ENCODE data around the gene USH1C. TPM values are rescaled to one million over a fixed set of nuclear protein-coding genes. Genes with fewer than 3 reads are reported as not detected.
A peak's percentile ranks its signal among the peaks of the same experiment; 100 is the strongest.

The USH1C gene
- total and polyA plus RNA-seq, 2 of the 4 experiments (the other 2 are of a cell fraction), result not detected

GRCh38 chr11:17449158-17449557 is 95.1 kb downstream of the USH1C start:
- CTCF ChIA-PET, result no interaction called here

More at GRCh38 chr11:17449158-17449557, 95.1 kb downstream of the USH1C start:
- dilution Hi-C loops (cut with HindIII; ENCODE audit: low sequenced_read_pairs, unreplicated experiment), result no loop called here
- H2AK9ac ChIP-seq (replicated peaks; ENCODE audit: low read depth, low read length, poor library complexity), result no peak overlapping the region
- no peak overlapping the region for H4K5ac ChIP-seq (ENCODE audit: low read depth, low read length)
- no peak overlapping the region for H3K4ac ChIP-seq (ENCODE audit: low read depth, low read length)
- H3K23ac ChIP-seq (ENCODE audit: low read depth, low read length), result no peak overlapping the region
- peaks cover 3% of the 10 kb centered on the region for H3K27me3 ChIP-seq (ENCODE audit: control insufficient read depth, insufficient read depth, low read length)
- in situ Hi-C loops (cut with MboI; ENCODE audit: low sequenced_read_pairs), result no loop called here
- POLR2A ChIA-PET (ENCODE audit: unreplicated experiment), result no interaction called here
- BruUV-seq (replicated peaks), result no TSS peak
- H3K9ac ChIP-seq (ENCODE audit: low read depth, low read length), result no peak overlapping the region
- intact Hi-C loops (cut with micrococcal nuclease), result no loop called here
- no peak overlapping the region for H3K4me2 ChIP-seq (ENCODE audit: low read depth, low read length)
- DNase-seq (no peak), ATAC-seq (ENCODE audit: low read depth) (no peak)
- H3K36me3 ChIP-seq (ENCODE audit: control insufficient read depth, insufficient read depth, low read length), result no peaks in the 10 kb centered on the region
- H3K9me3 ChIP-seq (ENCODE audit: control insufficient read depth, insufficient read depth, low read length), result no peaks in the 10 kb centered on the region
- no peak overlapping the region for H4K91ac ChIP-seq (ENCODE audit: insufficient read depth, low read depth, low read length)
- no peaks in the 10 kb centered on the region for H3K79me1 ChIP-seq (ENCODE audit: low read depth in 1 of 2, low read length in 2 of 2)
- H4K8ac ChIP-seq (ENCODE audit: low read depth in 2 of 2, low read length in 2 of 2), result no peak overlapping the region
- H2BK5ac ChIP-seq (ENCODE audit: low read depth, low read length, poor library complexity, severe bottlenecking), result no peak overlapping the region
- TF ChIP-seq POLR2A (IDR thresholded peaks at IDR 0.05; ENCODE audit: low read depth, low read length) (no peak), USF2 (IDR thresholded peaks at IDR 0.05; ENCODE audit: low read depth, low read length) (no peak), CEBPB (IDR thresholded peaks at IDR 0.05; ENCODE audit: low read depth, low read length) (no peak), FOS (IDR thresholded peaks at IDR 0.05; ENCODE audit: low read depth, low read length) (no peak), CHD1 (IDR thresholded peaks at IDR 0.05; ENCODE audit: low read depth, low read length) (no peak), ELK1 (IDR thresholded peaks at IDR 0.05; ENCODE audit: borderline replicate concordance, low read depth, low read length) (no peak), RFX5 (IDR thresholded peaks at IDR 0.05; ENCODE audit: low read depth, low read length) (no peak), SMC3 (IDR thresholded peaks at IDR 0.05; ENCODE audit: low read depth, low read length) (no peak), CTCF (conservative IDR thresholded peaks at IDR 0.05; ENCODE audit: low read depth, low read length) (no peak)
- peak overlapping the region; percentile 41 for H2AFZ ChIP-seq (replicated peaks; ENCODE audit: low read length, poor library complexity)
- H4K20me1 ChIP-seq (ENCODE audit: insufficient read depth, low read length), result no peaks in the 10 kb centered on the region
- H2BK20ac ChIP-seq (ENCODE audit: low read depth, low read length), result no peak overlapping the region
- H3K14ac ChIP-seq (replicated peaks; ENCODE audit: low read depth, low read length), result no peak overlapping the region
- H3K27ac ChIP-seq (ENCODE audit: insufficient read depth, low read length), result no peak overlapping the region
- H3K56ac ChIP-seq (ENCODE audit: extremely low read depth, insufficient read depth, low read length), result no peak overlapping the region
- H3K4me1 ChIP-seq (ENCODE audit: control insufficient read depth, insufficient read depth, low read length), result no peaks in the 10 kb centered on the region
- no peaks in the 10 kb centered on the region for H3K9me1 ChIP-seq (ENCODE audit: insufficient read depth, low read length)
- no CpG with 5 or more reads among the region's 8 CpGs for WGBS, 2 experiments (ENCODE audit: extremely low coverage in 2 of 2, insufficient read length in 1 of 2)
- no peak overlapping the region for H3K18ac ChIP-seq (ENCODE audit: low read depth, low read length)
- no peak overlapping the region for H2BK120ac ChIP-seq (ENCODE audit: low read depth, low read length)
- H2BK15ac ChIP-seq (ENCODE audit: low read depth, low read length), result no peak overlapping the region
- no peak overlapping the region for H3K4me3 ChIP-seq (ENCODE audit: insufficient read depth, low read depth, low read length)
- no peak overlapping the region for H2AK5ac ChIP-seq (ENCODE audit: low read depth, low read length)

Data from IMR-90 (cell line).